LNCaP clone FGC (cell line): ENCODE results near the gene SRPRA.

Source experiments
- DNase-seq: peaks from one replicate; pipeline ENCODE4 v3.0.0-alpha.2; 2011; ENCODE audit warnings: low read depth
- H3K4me3 ChIP-seq: 2 replicates; pipeline ENCODE4 v1.5.1; 2011; ENCODE audit warnings: mild to moderate bottlenecking, low read depth, low read length, control low read depth
- TF ChIP-seq, protein P1 (sequence below): IDR thresholded peaks from 2 replicates; pipeline ENCODE4 v1.5.1; 2012; ENCODE audit warnings: mild to moderate bottlenecking; ENCODE audit not compliant: control insufficient read depth, insufficient read depth; ENCODE audit errors: extremely low read depth

SRPRA gene

GRCh38 chr11:126268708-126269579 lies at the start of gene SRPRA, which contains the start of gene FOXRED1:
Gene SRPRA (minus strand): TSS chr11:126268895. CDS start chr11:126268804, 91 bp downstream.
Gene FOXRED1 (plus strand): TSS chr11:126269154. CDS start chr11:126269207, 53 bp downstream.
- DNase-seq = peak; percentile 97
- H3K4me3 ChIP-seq = peak within 1 kb of the TSS; percentile 82
- TF ChIP-seq, protein P1, sequence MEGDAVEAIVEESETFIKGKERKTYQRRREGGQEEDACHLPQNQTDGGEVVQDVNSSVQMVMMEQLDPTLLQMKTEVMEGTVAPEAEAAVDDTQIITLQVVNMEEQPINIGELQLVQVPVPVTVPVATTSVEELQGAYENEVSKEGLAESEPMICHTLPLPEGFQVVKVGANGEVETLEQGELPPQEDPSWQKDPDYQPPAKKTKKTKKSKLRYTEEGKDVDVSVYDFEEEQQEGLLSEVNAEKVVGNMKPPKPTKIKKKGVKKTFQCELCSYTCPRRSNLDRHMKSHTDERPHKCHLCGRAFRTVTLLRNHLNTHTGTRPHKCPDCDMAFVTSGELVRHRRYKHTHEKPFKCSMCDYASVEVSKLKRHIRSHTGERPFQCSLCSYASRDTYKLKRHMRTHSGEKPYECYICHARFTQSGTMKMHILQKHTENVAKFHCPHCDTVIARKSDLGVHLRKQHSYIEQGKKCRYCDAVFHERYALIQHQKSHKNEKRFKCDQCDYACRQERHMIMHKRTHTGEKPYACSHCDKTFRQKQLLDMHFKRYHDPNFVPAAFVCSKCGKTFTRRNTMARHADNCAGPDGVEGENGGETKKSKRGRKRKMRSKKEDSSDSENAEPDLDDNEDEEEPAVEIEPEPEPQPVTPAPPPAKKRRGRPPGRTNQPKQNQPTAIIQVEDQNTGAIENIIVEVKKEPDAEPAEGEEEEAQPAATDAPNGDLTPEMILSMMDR = no peak

DNA sequence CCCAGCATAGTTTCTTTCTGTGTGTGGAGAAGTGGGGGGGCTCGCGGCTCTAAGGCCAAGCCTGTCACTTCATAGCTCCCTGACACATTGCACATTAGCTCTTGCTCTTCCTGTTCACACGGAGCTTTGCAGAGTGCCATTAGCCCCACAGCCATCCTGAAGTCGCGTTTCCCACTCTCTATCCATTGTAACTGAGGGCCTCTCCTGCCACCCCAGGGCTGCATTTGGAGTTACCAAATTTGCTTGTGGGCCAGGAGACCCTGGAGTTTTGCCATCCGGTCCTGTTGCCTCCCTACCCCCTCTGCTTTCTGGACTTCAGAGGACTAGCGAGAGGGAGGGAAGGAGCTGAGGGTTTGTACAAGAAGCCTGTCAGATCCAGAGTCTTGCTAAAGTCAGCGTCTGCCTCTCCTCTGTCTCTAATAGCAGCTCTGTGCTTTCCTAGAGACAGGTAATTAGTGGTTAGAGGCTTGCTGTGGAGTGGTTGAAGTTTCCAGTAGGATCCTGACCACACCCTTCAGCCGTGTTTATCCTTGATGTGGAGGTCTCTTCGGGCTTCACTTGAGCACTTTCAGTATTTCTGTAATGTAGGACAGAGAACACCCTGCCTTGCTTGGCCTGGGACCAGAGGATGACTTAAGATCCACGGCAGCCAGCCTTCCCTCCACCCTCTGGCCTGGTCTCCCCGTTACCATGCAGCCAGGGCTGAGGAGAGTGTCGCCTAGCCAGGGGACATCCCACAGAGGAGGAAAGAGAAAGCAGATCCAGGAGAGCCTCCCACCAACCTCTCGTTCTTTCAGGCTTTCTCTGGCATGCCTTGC lies 49.3 kb upstream of the SRPRA start:
- TF ChIP-seq, protein P1 = no peak
- no peak overlapping the region for H3K4me3 ChIP-seq
- DNase-seq = no peak

DNA sequence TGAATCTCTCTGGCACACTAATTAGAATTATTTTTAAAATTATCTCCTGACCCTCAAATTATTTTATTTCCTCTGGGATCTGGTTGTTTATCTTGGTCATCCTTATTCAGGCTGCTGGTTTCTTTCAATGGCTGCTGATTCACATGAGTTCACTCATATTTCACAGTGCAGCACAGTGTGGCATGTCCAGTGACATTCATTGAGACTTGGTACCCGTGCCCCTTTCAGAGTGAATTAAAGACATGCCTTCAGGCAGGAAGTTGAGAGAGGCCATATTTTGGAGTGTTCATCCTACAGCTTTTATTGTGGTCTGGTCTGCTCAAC lies 48.7 kb upstream of the SRPRA start:
- no peak overlapping the region for H3K4me3 ChIP-seq
- DNase-seq = no peak
- TF ChIP-seq, protein P1 = no peak

DNA sequence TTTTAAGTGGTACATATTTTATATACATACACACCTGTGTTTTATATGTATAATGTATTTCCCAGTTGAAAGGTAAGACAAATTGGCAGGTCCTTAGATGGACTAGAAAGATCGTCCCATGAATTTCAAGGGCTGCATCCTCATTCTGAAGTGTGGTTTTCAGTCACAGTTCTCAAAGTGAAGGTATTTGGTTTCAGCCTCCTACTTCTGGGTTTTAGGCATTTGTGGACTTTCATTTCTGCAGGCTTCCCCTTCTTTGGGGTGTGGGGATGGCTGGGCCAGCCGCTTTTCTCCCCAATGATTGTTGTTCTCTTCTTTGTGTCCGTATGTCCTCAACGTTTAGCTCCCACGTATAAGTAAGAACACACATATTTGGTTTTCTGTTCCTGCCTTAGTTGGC lies 45.1 kb upstream of the SRPRA start:
- H3K4me3 ChIP-seq = no peak overlapping the region
- DNase-seq = no peak
- TF ChIP-seq, protein P1 = no peak

DNA sequence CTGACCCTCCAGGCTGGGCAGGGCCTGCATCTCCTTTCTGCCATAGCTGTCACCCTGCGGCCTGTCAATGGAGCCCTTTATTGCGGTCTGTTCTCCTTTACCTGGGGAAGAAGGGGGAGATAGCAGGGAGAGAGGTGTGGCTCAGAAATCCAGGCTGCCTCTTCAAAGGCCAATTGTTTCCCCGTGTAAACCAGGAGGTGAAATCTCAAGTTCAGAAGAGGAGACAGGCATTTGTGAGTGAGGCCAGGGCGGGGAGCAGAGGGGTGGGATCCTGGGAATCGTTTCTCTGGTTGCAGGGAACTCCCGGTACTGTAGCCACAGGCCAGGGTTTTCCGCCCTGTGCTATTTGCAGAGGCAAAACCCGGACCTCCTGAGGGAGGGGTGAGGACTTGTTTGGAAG lies 44.3 kb upstream of the SRPRA start:
- TF ChIP-seq, protein P1 = no peak
- DNase-seq = no peak
- H3K4me3 ChIP-seq = no peak overlapping the region

DNA sequence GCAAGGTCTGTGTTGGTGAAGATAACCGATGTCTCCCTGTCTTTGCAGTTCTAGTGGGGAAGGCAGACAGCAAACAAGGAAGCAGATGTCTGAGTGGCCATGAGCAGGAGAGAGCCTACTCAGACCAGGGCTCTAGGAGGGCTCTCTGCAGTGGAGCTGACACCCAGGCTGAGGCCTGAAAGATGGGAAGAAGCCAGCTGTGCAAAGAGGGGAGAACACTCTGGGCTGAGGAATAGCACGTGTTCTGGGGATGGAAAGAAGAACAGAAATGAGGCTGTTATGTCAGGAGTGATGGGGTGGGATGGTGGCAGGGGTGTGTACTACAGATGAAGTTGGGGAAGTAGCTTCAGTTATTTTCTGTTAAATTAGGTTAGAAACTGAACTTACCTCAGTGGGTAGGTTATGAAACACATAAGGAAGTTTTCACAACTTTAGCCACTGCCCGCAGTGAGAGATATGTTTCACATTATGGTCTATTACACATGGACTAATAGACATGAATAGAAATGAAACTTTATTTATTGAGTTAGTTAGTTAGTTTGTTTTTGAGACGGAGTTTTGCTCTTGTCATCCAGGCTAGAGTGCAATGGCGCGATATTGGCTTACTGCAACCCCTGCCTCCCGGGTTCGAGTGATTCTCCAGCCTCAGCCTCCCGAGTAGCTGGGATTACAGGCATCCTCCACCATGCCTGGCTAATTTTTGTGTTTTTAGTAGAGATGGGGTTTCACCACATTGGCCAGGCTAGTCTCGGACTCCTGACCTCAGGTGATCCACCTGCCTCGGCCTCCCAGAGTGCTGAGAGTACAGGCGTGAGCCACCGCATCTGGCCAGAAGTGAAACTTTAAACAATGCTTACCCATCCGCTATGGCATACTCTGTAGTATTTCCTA lies 43.0 kb upstream of the SRPRA start:
- DNase-seq = no peak
- no peak overlapping the region for H3K4me3 ChIP-seq
- TF ChIP-seq, protein P1 = no peak
